Hematopoietic multipotent progenitor cell treated with erythropoietin and hydrocortisone succinate and interleukin-3 and kit ligand, for 15 days (in vitro differentiated cells): ENCODE measurements around the gene NPY4R.
"Not testable (repeated sequence)": the region's sequence is repeated elsewhere in the genome, so short reads cannot be mapped to it uniquely, and the experiment has no call there.

Experiments used
- DNase-seq: peaks from one replicate; pipeline ENCODE4 v3.0.0-alpha.2; 2015; ENCODE audit warnings: low spot score

The NPY4R gene

GRCh38 chr10:46465765-46466164 lies at the start of gene NPY4R:
Gene NPY4R (minus strand): TSS chr10:46465958. CDS start chr10:46462635, 3,323 bp downstream.
- DNase-seq = not testable (repeated sequence)

- DNase-seq = no peak
Observed at GRCh38 chr10:46515366-46515765, 49.6 kb upstream of the NPY4R start.

GRCh38 chr10:46514899-46515298 lies 49.1 kb upstream of the NPY4R start:
- DNase-seq = no peak

DNA sequence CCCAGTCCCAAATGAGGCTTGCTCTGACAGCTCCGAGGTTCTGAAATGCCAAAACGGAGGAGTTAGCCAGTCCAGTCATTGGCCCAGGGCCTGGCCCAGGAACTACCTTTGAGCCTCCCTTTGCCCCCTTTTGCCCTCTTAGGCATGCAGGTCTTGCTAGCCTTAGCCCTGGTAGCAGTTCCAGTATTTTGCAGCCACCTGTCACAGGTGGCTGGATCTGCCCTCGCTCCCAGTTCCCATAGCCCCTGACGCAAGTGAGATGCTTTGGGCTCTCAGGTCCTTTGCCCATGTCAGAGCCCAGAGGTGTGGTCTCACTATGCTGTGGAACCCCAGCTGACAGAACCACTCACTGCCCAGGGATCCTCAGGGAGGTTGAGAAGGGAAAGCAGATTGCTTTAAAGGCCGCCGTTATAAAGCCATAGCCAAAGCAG lies 48.7 kb upstream of the NPY4R start:
- DNase-seq = no peak

DNA sequence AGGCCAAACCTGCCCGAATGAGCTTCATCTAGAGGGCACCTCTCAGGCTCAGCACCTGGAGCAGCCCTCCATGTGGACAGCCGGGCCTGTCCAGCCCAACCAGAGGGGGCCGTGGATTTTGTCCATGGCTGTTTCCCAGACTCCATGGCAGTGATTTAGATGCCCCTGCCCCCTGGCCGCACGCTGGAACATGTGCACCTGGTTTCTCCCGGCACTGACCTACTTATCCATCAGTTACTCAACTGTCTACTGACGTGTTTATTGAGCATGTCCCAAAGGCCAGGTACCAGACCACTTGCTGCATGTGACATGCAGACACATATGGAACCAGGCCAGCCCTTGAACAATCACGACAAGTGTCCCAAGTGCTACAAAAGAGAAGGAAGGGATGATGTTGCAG lies 47.6 kb upstream of the NPY4R start:
- not testable (repeated sequence) for DNase-seq

GRCh38 chr10:46512725-46513124 lies 47.0 kb upstream of the NPY4R start:
- DNase-seq = not testable (repeated sequence)

- not testable (repeated sequence) for DNase-seq
Observed at GRCh38 chr10:46512002-46512401, 46.2 kb upstream of the NPY4R start.

DNA sequence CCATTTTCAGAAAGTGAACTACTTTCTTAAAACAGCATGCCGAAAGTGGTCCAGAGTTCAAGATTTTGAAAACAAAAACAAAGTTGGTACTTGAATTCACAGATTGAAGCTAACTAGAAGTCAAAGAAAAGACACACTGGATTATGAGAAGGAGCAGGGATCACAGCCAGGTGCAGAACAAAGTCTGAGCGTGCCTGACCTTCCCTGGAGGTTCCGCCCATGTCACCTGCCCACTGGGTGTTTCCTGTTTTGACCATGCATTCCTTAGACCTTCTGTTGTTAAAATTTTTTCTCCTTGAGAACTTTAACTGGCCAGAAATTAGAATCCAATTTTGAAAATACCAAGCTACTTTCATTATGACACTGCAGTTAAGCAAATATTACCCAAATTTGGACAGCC lies 34.2 kb upstream of the NPY4R start:
- not testable (repeated sequence) for DNase-seq

DNA sequence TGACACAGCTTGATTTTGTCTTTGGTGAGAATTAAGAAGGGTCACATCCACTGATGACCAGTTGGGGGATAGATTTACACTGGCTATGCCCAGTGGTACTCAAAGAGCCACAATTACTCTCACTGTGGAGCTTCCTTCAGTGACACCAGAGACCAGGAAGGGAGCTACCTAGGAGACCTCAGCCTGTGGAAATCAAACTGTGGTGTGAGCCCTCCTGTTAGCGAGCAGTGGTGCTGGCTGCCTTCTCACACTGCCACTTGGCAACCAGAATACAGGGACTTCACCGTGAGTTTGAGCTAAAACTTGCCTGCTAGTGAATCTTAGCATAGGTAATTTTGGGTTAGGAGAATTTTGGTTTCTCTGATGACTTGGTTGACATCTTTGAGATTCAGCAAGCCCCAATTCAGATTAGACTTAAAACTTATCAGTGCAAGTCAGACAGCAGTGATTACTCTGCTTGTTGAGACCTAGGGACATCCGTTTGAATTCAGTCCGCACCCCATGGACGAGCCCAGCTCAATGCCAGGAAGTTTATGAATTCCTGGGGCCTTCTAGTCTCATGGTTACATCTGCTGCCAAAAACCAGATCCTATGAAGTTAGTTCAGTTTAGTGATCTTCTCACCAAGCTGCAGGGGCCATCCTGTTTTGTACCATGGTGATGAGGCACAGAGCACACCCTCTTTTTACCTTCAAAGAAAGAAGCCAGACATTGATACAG lies 33.4 kb upstream of the NPY4R start:
- not testable (repeated sequence) for DNase-seq

GRCh38 chr10:46497878-46498277 lies 32.1 kb upstream of the NPY4R start:
- not testable (repeated sequence) for DNase-seq

DNA sequence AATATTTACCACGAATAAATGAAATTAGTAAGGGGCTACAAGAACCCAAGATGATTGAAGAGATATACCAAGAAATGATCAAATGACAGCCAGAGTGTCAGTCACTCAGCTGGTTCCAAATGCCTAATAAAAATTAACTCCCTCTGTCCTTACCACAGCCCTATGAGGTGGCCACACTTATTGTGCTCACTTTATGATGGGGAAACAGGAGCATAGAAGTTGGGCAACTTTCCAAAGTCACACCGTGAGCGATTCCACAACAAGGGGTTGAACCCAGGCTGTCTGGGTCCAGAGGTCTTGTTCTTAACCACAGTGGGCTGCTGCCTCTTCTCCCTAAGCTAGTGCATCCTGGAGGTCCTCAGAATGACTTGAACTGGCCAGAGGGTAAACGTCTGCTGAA lies 31.6 kb upstream of the NPY4R start:
- DNase-seq = not testable (repeated sequence)

DNA sequence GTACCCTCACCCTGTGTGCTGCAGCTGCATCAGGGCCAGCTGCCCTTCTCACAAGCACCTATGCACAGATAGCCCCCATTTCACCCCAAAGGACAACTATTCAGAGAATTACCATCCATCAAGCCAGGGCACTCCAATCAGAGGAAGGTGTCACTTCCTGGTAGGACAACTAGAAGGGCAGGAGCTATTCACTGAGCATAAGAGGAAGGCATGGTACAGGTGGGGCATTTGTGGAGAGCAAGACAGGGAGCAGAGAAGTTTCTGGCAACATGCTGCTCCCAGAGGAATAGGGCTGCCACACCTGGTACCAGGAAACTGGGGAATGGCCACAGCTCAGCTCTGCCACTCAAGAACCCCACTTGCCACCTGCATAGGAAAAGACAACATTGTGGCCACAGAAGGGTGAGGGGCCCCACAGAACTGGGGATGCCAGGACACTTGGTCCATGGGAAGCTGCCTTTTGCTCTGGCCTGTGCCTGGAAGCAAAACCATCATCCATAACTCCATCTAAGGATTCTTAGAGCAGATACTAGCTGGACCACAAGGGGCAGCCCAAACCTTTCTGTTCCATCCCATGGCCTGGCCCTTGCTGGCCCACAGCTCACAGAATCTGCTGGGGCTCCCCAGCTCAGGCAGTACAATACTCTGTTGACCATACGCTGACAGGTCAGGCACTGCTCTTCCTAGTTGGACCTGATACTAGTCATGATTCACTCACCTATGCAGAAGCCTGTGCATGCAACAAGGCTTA lies 25.8 kb upstream of the NPY4R start:
- not testable (repeated sequence) for DNase-seq

DNA sequence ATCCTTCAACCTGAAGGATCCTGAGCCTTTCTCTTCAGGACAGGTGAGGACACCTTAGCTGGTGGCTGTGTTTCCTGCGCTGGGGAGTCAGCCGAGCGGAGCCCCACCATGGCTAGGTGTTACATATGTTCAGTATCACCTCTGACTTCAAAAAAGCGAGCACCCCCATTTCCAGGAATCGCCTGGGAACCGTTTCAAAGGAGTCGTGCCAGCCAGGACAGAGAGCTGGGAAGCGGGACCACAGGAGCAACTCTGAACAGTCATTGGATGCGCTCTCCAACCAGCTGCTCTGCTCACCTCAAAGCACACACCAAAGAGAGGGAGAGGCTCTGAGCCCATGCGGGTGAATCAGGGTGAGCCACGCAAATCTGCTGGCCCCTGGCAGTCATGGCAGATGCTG lies 24.5 kb upstream of the NPY4R start:
- not testable (repeated sequence) for DNase-seq

DNA sequence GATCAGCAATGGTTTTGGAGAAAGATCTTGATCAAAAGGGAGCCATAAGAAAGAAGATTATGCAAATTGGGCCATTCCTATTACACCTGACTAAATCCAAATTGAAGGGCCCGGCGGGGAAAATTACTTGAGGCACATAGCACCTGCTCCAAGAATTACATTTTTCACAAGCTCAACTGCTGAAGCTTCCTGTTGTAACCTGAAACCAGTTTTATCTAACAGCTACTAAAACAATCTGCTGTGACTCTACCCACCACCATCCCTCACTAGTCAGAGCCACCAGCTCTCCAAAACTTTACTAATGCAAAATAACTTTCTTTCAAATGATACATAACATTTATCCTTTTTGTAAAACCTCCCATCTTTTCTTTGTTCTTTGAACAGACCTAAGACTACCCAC lies 20.7 kb upstream of the NPY4R start:
- DNase-seq = not testable (repeated sequence)

DNA sequence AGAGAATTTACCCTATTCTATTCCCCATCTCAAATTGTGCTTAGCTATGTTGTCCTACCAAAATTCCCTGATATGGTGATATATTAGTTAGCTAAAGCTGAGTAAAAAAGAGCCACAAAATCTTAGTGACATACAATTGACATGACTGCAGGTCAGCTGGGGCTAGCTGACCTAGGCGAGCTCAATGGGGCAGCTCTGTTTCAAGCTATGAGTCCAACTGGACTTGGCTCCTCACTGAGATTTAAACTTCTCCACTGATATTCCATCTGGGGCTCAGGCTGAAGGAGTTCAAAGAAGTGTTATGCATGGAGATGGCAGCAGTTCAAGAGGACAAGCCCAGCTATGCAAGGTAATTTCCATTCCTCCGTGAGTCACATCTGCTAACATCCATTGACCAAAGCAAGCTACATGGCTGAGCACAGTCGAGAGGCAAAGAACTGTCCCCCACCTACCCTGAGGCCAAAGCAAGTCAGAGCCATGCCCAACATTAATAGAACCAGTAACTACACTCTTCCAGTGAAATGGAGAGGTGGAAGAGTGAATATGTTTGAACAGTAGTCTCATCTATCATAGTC lies 9.1 kb upstream of the NPY4R start:
- not testable (repeated sequence) for DNase-seq

DNA sequence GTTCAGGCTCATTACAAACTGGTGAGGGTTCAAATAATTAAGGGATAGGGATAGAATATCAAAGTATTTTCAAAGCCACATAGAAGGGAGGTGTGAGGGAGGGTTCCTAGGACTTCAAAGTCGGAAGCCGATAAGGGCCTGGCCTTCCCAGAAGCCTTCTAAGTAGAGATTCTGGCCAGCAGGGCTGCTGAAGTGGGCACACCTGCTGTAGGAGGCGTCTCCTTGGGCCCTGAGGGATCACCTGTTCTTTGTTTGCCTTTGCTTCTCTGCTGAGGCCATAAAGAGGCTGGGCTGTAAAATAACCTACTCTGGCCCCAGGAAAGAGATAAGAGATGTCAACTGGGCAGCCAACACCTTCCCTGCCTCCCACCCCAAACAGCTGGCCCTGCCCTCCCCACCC lies 8.0 kb upstream of the NPY4R start:
- not testable (repeated sequence) for DNase-seq

DNA sequence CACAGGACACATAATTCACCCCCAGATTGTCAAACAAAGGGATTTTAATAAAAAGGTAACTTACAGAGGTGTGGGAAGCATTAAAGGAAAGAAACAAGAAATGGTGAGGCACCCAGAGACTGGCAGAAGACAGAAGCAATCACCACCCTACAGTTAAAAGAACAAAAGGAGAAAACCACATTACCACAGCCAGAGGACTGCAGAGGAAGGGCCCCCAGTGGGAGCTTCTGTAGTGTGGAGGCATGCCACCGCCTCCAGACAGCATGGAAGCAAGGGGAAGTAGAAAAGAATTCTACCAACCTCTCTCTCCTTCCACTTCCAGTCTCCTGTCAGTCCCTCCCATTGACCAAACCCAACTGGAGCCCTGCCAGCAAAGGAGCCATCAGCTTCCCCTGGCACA lies 4.4 kb upstream of the NPY4R start:
- DNase-seq = not testable (repeated sequence)

DNA sequence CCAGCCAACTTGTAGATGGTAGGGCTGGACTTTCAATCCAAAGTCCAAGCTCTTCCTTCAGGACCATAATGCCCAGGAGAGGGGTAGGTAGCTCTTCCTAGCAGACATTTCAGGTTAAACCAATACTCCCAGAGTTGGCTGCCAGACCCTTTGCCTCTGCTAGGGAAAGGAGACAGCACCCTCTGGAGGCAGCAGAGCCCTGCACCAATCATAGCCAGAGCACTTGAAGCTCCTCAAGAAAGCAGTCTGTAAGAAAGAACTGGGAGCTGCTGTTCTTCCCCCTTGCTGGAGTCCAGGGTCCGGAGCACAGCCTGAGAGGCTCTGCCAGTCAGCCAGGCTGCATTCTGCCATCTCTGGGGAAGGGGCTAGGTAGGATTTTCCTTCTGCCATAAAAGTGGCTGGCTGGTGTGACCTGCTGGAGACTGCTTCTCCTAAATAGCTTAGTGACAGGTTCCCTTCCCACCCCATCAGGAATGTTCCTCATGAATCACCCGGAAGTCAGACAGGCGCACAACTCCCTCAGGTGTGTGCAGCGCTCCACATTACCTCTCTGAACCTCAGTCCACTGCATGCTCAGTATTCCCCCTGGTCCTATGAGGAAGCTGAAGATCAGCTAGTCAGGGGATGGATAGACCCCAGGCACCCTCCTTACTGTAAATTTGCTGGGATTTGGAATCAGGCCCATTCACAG lies 2.5 kb upstream of the NPY4R start:
- DNase-seq = not testable (repeated sequence)

- not testable (repeated sequence) for DNase-seq
Observed at GRCh38 chr10:46463608-46464007, 2.1 kb downstream of the NPY4R start.

GRCh38 chr10:46462276-46462675 lies 3.5 kb downstream of the NPY4R start:
- DNase-seq = not testable (repeated sequence)

DNA sequence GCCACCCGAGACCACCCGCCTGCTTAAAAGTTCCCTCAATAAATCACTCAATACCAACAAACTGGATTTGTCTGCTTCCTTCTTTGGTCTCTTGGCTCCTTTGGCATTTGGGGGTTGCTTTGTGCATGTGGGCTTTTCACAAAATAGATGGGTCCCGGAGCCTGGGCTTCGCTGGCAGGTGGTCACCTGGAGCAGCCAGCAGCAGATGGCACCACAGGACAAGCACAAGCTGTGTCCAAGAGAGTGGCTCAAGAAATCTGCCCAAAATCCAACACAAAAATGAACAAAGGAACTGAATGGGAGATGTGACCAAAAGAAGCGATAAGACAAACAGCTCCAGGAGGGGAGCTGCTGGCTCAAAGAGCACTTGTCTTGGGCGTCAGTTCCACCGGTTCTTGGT lies 6.2 kb downstream of the NPY4R start:
- DNase-seq = not testable (repeated sequence)

DNA sequence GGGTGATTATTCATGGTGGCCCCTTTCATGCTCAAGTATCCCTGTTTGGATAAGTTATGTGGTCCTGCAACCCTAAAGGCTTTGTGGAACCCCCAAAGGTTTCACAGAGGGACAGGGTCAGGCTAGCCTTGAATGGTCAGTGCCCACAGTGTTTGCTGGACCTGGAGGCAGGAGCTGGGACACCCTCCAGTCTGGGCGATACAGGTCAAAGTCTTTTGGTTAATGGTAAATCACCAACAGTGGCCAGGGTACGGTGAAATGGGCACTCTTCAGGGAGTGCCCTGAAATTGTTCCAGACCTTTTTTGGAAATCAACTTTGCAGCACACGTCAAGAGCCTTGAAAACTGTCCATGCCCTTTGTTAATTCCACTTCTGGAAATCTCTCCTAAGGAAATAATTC lies 8.7 kb downstream of the NPY4R start:
- not testable (repeated sequence) for DNase-seq
